Naive thymus-derived CD4-positive, alpha-beta T cell (primary cell): Measurements from ENCODE around the gene BTD. TPM values are rescaled to one million over a fixed set of nuclear protein-coding genes. Genes with fewer than 3 reads are reported as not detected.

Experiments
- ATAC-seq: fragments of 150-1000 bp; cut with Tn5 transposase; 2 replicates; pipeline ENCODE4 v1.10.0; 2021; ENCODE audit warnings: mild to moderate bottlenecking, moderate library complexity
- CTCF ChIA-PET: fragments of 350-600 bp; sonication (Branson Sonifier 250); formaldehyde crosslinking; loops from one replicate; lab custom pipeline; 2021; ENCODE audit warnings: antibody characterized with exemption; lab: Charles Lee
- POLR2A ChIA-PET: fragments of 350-600 bp; sonication (Branson Sonifier 250); formaldehyde crosslinking; loops from one replicate; lab custom pipeline; 2021; ENCODE audit warnings: antibody characterized with exemption, inconsistent platforms; lab: Charles Lee
- DNase-seq, 9 donors: peaks; one replicate each; pipeline versions ENCODE4 v3.0.0 to v3.0.0-alpha.2; 2020 to 2022; ENCODE audit warnings: mixed read lengths in 1 of 9
- H3K27ac ChIP-seq: one replicate; pipeline ENCODE4 v1.7.0; 2013; ENCODE audit warnings: mild to moderate bottlenecking, low read depth, low read length, moderate library complexity
- H3K27me3 ChIP-seq, 2 donors: one replicate each; pipeline ENCODE4 v1.7.0; 2013; ENCODE audit warnings: low read length in 2 of 2, mild to moderate bottlenecking in 2 of 2, moderate library complexity in 2 of 2; ENCODE audit not compliant: control insufficient read depth in 2 of 2, insufficient read depth in 2 of 2
- H3K36me3 ChIP-seq, 3 experiments: 1 replicate in 2 of 3; 2 replicates in 1 of 3; pipeline ENCODE4 v1.7.0; 2013; ENCODE audit warnings: low read length in 3 of 3, mild to moderate bottlenecking in 3 of 3, moderate library complexity in 1 of 3; ENCODE audit not compliant: insufficient read depth in 3 of 3, control insufficient read depth in 2 of 3
- H3K4me1 ChIP-seq, 2 donors: one replicate each; pipeline ENCODE4 v1.7.0; 2013; ENCODE audit warnings: low read length in 2 of 2, mild to moderate bottlenecking in 2 of 2, moderate library complexity in 1 of 2; ENCODE audit not compliant: control insufficient read depth in 2 of 2, insufficient read depth in 2 of 2
- H3K4me3 ChIP-seq: 2 replicates; pipeline ENCODE4 v1.7.0; 2013; ENCODE audit warnings: mild to moderate bottlenecking, low read length
- H3K9me3 ChIP-seq, 3 experiments: 1 replicate in 2 of 3; 2 replicates in 1 of 3; pipeline ENCODE4 v1.7.0; 2013; ENCODE audit warnings: low read length in 3 of 3; ENCODE audit not compliant: control insufficient read depth in 2 of 3
- H3K27ac Mint-ChIP-seq, 9 donors: one replicate each; pipeline ENCODE4 v1.8.0; 2020 to 2022; ENCODE audit warnings: mixed read lengths in 9 of 9, mild to moderate bottlenecking in 8 of 9, moderate library complexity in 5 of 9, inconsistent platforms in 2 of 9
- H3K27me3 Mint-ChIP-seq, 5 donors: one replicate each; pipeline ENCODE4 v1.8.0; 2021 to 2022; ENCODE audit warnings: mixed read lengths in 5 of 5, mild to moderate bottlenecking in 1 of 5
- H3K36me3 Mint-ChIP-seq, 5 donors: one replicate each; pipeline ENCODE4 v1.8.0; 2020 to 2022; ENCODE audit warnings: mixed read lengths in 5 of 5, mild to moderate bottlenecking in 3 of 5, inconsistent platforms in 1 of 5
- H3K4me1 Mint-ChIP-seq, 7 donors: one replicate each; pipeline ENCODE4 v1.8.0; 2020 to 2022; ENCODE audit warnings: mixed read lengths in 7 of 7, mild to moderate bottlenecking in 3 of 7, inconsistent platforms in 1 of 7
- H3K4me3 Mint-ChIP-seq, 10 donors: one replicate each; pipeline ENCODE4 v1.8.0; 2020 to 2022; ENCODE audit warnings: mild to moderate bottlenecking in 10 of 10, mixed read lengths in 10 of 10, moderate library complexity in 6 of 10, inconsistent platforms in 2 of 10
- H3K9me3 Mint-ChIP-seq, 11 donors: one replicate each; pipeline ENCODE4 v1.8.0; 2020 to 2022; ENCODE audit warnings: mixed read lengths in 11 of 11, mild to moderate bottlenecking in 4 of 11, inconsistent platforms in 1 of 11, moderate library complexity in 1 of 11
- intact Hi-C, 2 donors: fragments of 100-400 bp; cut with micrococcal nuclease; formaldehyde crosslinking; loops; one replicate each; pipeline ENCODE4 v1.15.1; 2023
- polyA plus RNA-seq, 2 donors: library from polyadenylated mRNA; unstranded; fragments of 300-500 nt; fragmentation: Illumina TruSeq; gene quantifications; one replicate each; pipeline ENCODE4 v1.2.3, GENCODE V29; 2021
- total RNA-seq, 6 experiments: library from RNA in 5 of 6; stranded (reverse) in 5 of 6; gene quantifications; 1 replicate in 5 of 6; 2 replicates in 1 of 6; pipeline ENCODE4 v1.2.3 and lab custom pipeline; 2021 to 2026

BTD gene
- total RNA-seq: 10 to 100 TPM in 4 of 5 experiments, 1 to 10 TPM in 1; 6.8 to 23.3 (median 15.5) TPM
- 10 to 100 TPM; 17.0 to 18.8 TPM for polyA plus RNA-seq
- total RNA-seq (lab: John Stamatoyannopoulos, UW): 26.8 reads per million, percentile 57 among the genes with 10 or more reads in this experiment

GRCh38 chr3:15601399-15602145 lies at the start of gene BTD, which contains the start of gene HACL1:
TSS of gene BTD (plus strand) at chr3:15601745. CDS start at chr3:15635440, 33,695 bp downstream.
TSS of gene HACL1 (minus strand) at chr3:15601569. CDS start at chr3:15601463, 106 bp downstream.
- Histone ChIP-seq H3K36me3 (peaks cover 12 to 22% (median 13%) of the 10 kb centered on the region in 3 experiments), H3K27ac (peak within 1 kb of the TSS; percentile 89), H3K27me3 (no peaks in the 10 kb centered on the region), H3K4me1 (peaks cover 25 to 31% of the 10 kb centered on the region in 2 donors), H3K4me3 (peak within 1 kb of the TSS; percentile 93), H3K9me3 (no peaks in the 10 kb centered on the region)
- CTCF ChIA-PET: interaction anchor here (1.2 kb wide), 1 partner anchor 29 kb away, joined by 3 read pairs; no protein-coding TSS in a partner anchor
- peaks cover 26 to 48% (median 33%) of the 10 kb centered on the region in 5 donors for H3K36me3 Mint-ChIP-seq
- H3K4me1 Mint-ChIP-seq: peaks cover 34 to 67% (median 62%) of the 10 kb centered on the region in 7 donors
- no peaks in the 10 kb centered on the region for H3K27me3 Mint-ChIP-seq
- H3K27ac Mint-ChIP-seq: peak within 1 kb of the TSS; percentile 92 to 100 (median 99)
- peaks cover 0 to 9% (median 0%) of the 10 kb centered on the region in 11 donors for H3K9me3 Mint-ChIP-seq
- H3K4me3 Mint-ChIP-seq: peak within 1 kb of the TSS; percentile 93 to 100 (median 99)
- POLR2A ChIA-PET: interaction anchor here (0.7 to 1.6 kb wide), 9 partner anchors 9 to 949 kb away, joined by 3 to 6 read pairs (median 3); partner anchors contain the start of genes CAPN7, CCDC174 and MRPS25
- ATAC-seq (peak; percentile 92), DNase-seq (peak; percentile 95 to 100 (median 99))
- intact Hi-C loops: loop anchor here (1.0 to 10.0 kb wide), 20 partner anchors 23 to 1477 kb away; partner anchors contain the start of genes CAPN7 (in 2 of the 2), CCDC174 (in 2 of the 2), EAF1 (in 2 of the 2) and METTL6 (in 2 of the 2)

GRCh38 chr3:15551902-15552301 lies 49.6 kb upstream of the BTD start:
- Histone ChIP-seq H3K36me3 (peaks cover 0 to 7% (median 0%) of the 10 kb centered on the region in 3 experiments), H3K4me3 (no peak overlapping the region), H3K27ac (no peak overlapping the region), H3K9me3 (no peaks in the 10 kb centered on the region), H3K4me1 (peaks cover 0 to 6% of the 10 kb centered on the region in 2 donors), H3K27me3 (no peaks in the 10 kb centered on the region)
- ChIA-PET CTCF (no interaction called here), POLR2A (no interaction called here)
- no peak overlapping the region for H3K27ac Mint-ChIP-seq
- peaks cover 10 to 62% (median 33%) of the 10 kb centered on the region in 5 donors for H3K36me3 Mint-ChIP-seq
- intact Hi-C loops: loop anchor here in 1 of 2 donors (5.0 to 10.0 kb wide), 2 partner anchors 447 to 810 kb away; no protein-coding TSS in a partner anchor
- H3K4me3 Mint-ChIP-seq: no peak overlapping the region
- DNase-seq (no peak), ATAC-seq (no peak)
- H3K4me1 Mint-ChIP-seq: peaks cover 0 to 27% (median 5%) of the 10 kb centered on the region in 7 donors
- peaks cover 0 to 28% (median 6%) of the 10 kb centered on the region in 11 donors for H3K9me3 Mint-ChIP-seq
- H3K27me3 Mint-ChIP-seq: peaks cover 0 to under 1% (median 0%) of the 10 kb centered on the region in 5 donors

- no peaks in the 10 kb centered on the region for H3K9me3 ChIP-seq
- intact Hi-C loops: loop anchor here in 1 of 2 donors (5.0 to 10.0 kb wide), 2 partner anchors 449 to 811 kb away; no protein-coding TSS in a partner anchor
- peaks cover 8 to 52% (median 26%) of the 10 kb centered on the region in 5 donors for H3K36me3 Mint-ChIP-seq
- ChIA-PET POLR2A (no interaction called here), CTCF (no interaction called here)
- peaks cover 0 to 9% (median 2%) of the 10 kb centered on the region in 11 donors for H3K9me3 Mint-ChIP-seq
- H3K4me3 ChIP-seq: no peak overlapping the region
- peak overlapping the region in 1 of 9 donors; percentile 25 for H3K27ac Mint-ChIP-seq
- no peak for DNase-seq
- H3K4me1 Mint-ChIP-seq: peaks cover 0 to 37% (median 11%) of the 10 kb centered on the region in 7 donors
- no peaks in the 10 kb centered on the region for H3K27me3 Mint-ChIP-seq
- H3K4me1 ChIP-seq: peaks cover 0 to 15% of the 10 kb centered on the region in 2 donors
- H3K36me3 ChIP-seq: peaks cover 0 to 7% (median 0%) of the 10 kb centered on the region in 3 experiments
- no peak overlapping the region for H3K27ac ChIP-seq
- H3K4me3 Mint-ChIP-seq: no peak overlapping the region
- ATAC-seq: no peak
- no peaks in the 10 kb centered on the region for H3K27me3 ChIP-seq
Measured at GRCh38 chr3:15553749-15554148, 47.8 kb upstream of the BTD start.

- H3K27ac ChIP-seq: no peak overlapping the region
- no peaks in the 10 kb centered on the region for H3K9me3 ChIP-seq
- ChIA-PET POLR2A (interaction anchor here (1.3 kb wide), 1 partner anchor 351 kb away, joined by 3 read pairs; the partner anchor contains the start of gene CAPN7), CTCF (interaction anchor here (0.6 to 1.1 kb wide), 3 partner anchors 235 to 356 kb away, joined by 3 read pairs; no protein-coding TSS in a partner anchor)
- H3K36me3 ChIP-seq: peaks cover 0 to 18% (median 0%) of the 10 kb centered on the region in 3 experiments
- Mint-ChIP-seq H3K36me3 (peaks cover 0 to 48% (median 19%) of the 10 kb centered on the region in 5 donors), H3K4me1 (peaks cover 0 to 37% (median 11%) of the 10 kb centered on the region in 7 donors), H3K4me3 (peak overlapping the region in 1 of 10 donors; percentile 55), H3K9me3 (no peaks in the 10 kb centered on the region), H3K27me3 (no peaks in the 10 kb centered on the region), H3K27ac (peak overlapping the region in 3 of 9 donors; percentile 26 to 68 (median 29))
- H3K4me3 ChIP-seq: no peak overlapping the region
- H3K4me1 ChIP-seq: peaks cover 0 to 15% of the 10 kb centered on the region in 2 donors
- DNase-seq: no peak
- peak; percentile 75 for ATAC-seq
- intact Hi-C loops: loop anchor here (1.0 to 10.0 kb wide), 5 partner anchors 20 to 452 kb away; partner anchors contain the start of gene CAPN7 (in 1 of the 2)
- no peaks in the 10 kb centered on the region for H3K27me3 ChIP-seq
Measured at GRCh38 chr3:15556512-15556911, 45.0 kb upstream of the BTD start.

- Histone ChIP-seq H3K36me3 (peaks cover 0 to 22% (median 0%) of the 10 kb centered on the region in 3 experiments), H3K27ac (no peak overlapping the region), H3K9me3 (no peaks in the 10 kb centered on the region), H3K4me1 (peaks cover 0 to 15% of the 10 kb centered on the region in 2 donors), H3K27me3 (no peaks in the 10 kb centered on the region), H3K4me3 (no peak overlapping the region)
- peak overlapping the region in 2 of 9 donors; percentile 19 to 64 for H3K27ac Mint-ChIP-seq
- H3K36me3 Mint-ChIP-seq: peaks cover 0 to 42% (median 17%) of the 10 kb centered on the region in 5 donors
- H3K4me1 Mint-ChIP-seq: peaks cover 0 to 35% (median 11%) of the 10 kb centered on the region in 7 donors
- ATAC-seq (peak; percentile 92), DNase-seq (peak; percentile 13 to 73 (median 62))
- intact Hi-C loops: loop anchor here (1.0 to 10.0 kb wide), 10 partner anchors 130 to 453 kb away; partner anchors contain the start of genes CAPN7 (in 2 of the 2), EAF1 (in 2 of the 2) and METTL6 (in 2 of the 2)
- H3K4me3 Mint-ChIP-seq: peak overlapping the region in 1 of 10 donors; percentile 0
- POLR2A ChIA-PET: interaction anchor here (1.3 kb wide), 1 partner anchor 352 kb away, joined by 3 read pairs; the partner anchor contains the start of gene CAPN7
- no peaks in the 10 kb centered on the region for H3K27me3 Mint-ChIP-seq
- H3K9me3 Mint-ChIP-seq: no peaks in the 10 kb centered on the region
- CTCF ChIA-PET: no interaction called here
Measured at GRCh38 chr3:15557511-15557946, 44.0 kb upstream of the BTD start.
